HEK293T (cell line): ENCODE measurements around the gene IP6K3.

Experiments
- BHLHE40 ChIP-seq: fragments of 450-650 bp; IDR thresholded peaks from 2 replicates; pipeline ENCODE4 v1.6.1; 2016; ENCODE audit warnings: mild to moderate bottlenecking, moderate library complexity, borderline replicate concordance
- ELF4 ChIP-seq: fragments of 450-650 bp; IDR thresholded peaks from 2 replicates; pipeline ENCODE4 v1.6.1; 2017; ENCODE audit warnings: antibody characterized with exemption
- FOXM1 ChIP-seq: fragments of 450-650 bp; IDR thresholded peaks from 2 replicates; pipeline ENCODE4 v1.6.1; 2017; ENCODE audit warnings: mild to moderate bottlenecking, borderline replicate concordance
- HDGF ChIP-seq: fragments of 450-650 bp; IDR thresholded peaks from 2 replicates; pipeline ENCODE4 v1.6.1; 2017; ENCODE audit warnings: antibody characterized with exemption, borderline replicate concordance
- PKNOX1 ChIP-seq: fragments of 450-650 bp; IDR thresholded peaks from 2 replicates; pipeline ENCODE4 v1.6.1; 2016
- SP1 ChIP-seq: fragments of 450-650 bp; IDR thresholded peaks from 2 replicates; pipeline ENCODE4 v1.6.1; 2017
- SUZ12 ChIP-seq: fragments of 450-650 bp; IDR thresholded peaks from 2 replicates; pipeline ENCODE4 v1.6.1; 2016; ENCODE audit warnings: mild to moderate bottlenecking
- TARDBP ChIP-seq: fragments of 450-650 bp; IDR thresholded peaks from 2 replicates; pipeline ENCODE4 v1.6.1; 2016
- ZNF384 ChIP-seq: fragments of 450-650 bp; IDR thresholded peaks from 2 replicates; pipeline ENCODE4 v1.6.1; 2016

- TF ChIP-seq FOXM1 (no peak), ZNF384 (no peak), HDGF (no peak), TARDBP (no peak), SUZ12 (no peak), ELF4 (no peak), BHLHE40 (no peak), SP1 (no peak), PKNOX1 (no peak)
Measured at GRCh38 chr6:33754222-33754621, 7.5 kb upstream of the IP6K3 start.
